ENCODE measurements around the gene KIF18A. TPM values are rescaled to one million over a fixed set of nuclear protein-coding genes. Genes with fewer than 3 reads are reported as not detected.

The KIF18A gene
- total and polyA plus RNA-seq, 2 of the 8 experiments (the other 6 are each of a cell fraction or from before 2014, with no cell fraction given): 4.0 to 23.3 TPM

DNA sequence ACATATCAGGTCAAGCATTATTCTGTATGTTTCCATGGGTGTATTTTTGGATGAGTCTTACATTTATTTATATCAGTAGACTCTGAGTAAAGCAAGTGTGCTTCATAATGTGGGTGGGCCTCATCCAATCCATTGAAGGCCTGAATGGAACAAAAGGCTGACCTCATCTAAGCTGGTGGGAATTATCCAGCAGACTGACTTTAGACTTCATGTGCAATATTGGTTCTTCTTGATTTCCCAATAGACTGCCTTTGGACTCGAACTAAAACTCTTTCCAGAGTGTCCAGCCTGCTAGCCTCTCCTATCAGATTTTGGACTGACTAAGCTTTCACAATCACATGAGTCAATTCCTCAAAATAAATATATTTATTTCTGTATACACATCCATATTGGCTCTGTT is 116.2 kb downstream of the KIF18A start:
- TF ChIP-seq CBX8 (IDR thresholded peaks at IDR 0.05; ENCODE audit: borderline replicate concordance, low read depth, low read length): no peak
- TF ChIP-seq RXRA (IDR thresholded peaks at IDR 0.05; ENCODE audit: insufficient read depth, low read depth, low read length): no peak
- no peak for TF ChIP-seq SP2 (IDR thresholded peaks at IDR 0.05; ENCODE audit: low read length)
- no peak for TF ChIP-seq RAD21 (IDR thresholded peaks at IDR 0.05 in 1 of 2, conservative IDR thresholded peaks at IDR 0.05 in 1 of 2; ENCODE audit: low read depth in 2 of 2, low read length in 2 of 2)
- TF ChIP-seq, protein P1, sequence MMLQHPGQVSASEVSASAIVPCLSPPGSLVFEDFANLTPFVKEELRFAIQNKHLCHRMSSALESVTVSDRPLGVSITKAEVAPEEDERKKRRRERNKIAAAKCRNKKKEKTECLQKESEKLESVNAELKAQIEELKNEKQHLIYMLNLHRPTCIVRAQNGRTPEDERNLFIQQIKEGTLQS (IDR thresholded peaks at IDR 0.05; ENCODE audit: insufficient read depth, low read depth, low read length): no peak
- TF ChIP-seq SRF (IDR thresholded peaks at IDR 0.05; ENCODE audit: low read depth, low read length): no peak
- TF ChIP-seq SAP30 (IDR thresholded peaks at IDR 0.05; ENCODE audit: insufficient read depth, insufficient replicate concordance, low read length): no peak
- TF ChIP-seq, protein P2, sequence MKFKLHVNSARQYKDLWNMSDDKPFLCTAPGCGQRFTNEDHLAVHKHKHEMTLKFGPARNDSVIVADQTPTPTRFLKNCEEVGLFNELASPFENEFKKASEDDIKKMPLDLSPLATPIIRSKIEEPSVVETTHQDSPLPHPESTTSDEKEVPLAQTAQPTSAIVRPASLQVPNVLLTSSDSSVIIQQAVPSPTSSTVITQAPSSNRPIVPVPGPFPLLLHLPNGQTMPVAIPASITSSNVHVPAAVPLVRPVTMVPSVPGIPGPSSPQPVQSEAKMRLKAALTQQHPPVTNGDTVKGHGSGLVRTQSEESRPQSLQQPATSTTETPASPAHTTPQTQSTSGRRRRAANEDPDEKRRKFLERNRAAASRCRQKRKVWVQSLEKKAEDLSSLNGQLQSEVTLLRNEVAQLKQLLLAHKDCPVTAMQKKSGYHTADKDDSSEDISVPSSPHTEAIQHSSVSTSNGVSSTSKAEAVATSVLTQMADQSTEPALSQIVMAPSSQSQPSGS (IDR thresholded peaks at IDR 0.05; ENCODE audit: low read length): no peak
- no peak for TF ChIP-seq RNF2 (IDR thresholded peaks at IDR 0.05; ENCODE audit: borderline replicate concordance, low read depth, low read length, missing control alignments, poor library complexity, severe bottlenecking)
- TF ChIP-seq BCL11A (IDR thresholded peaks at IDR 0.05; ENCODE audit: low read depth in 2 of 2, low read length in 2 of 2): no peak
- Histone ChIP-seq H2BK15ac (ENCODE audit: low read length) (no peak overlapping the region), H3K9ac (replicated peaks in 1 of 4; ENCODE audit: extremely low read depth in 1 of 4, low read depth in 3 of 4, low read length in 3 of 4) (no peak overlapping the region), H3K18ac (ENCODE audit: extremely low read depth, low read length) (no peak overlapping the region), H3K4me2 (ENCODE audit: insufficient read depth in 1 of 2, low read depth in 2 of 2, low read length in 2 of 2) (no peak overlapping the region), H3K36me3 (ENCODE audit: control insufficient read depth in 2 of 4, insufficient read depth in 4 of 4, low read length in 3 of 4) (no peaks in the 10 kb centered on the region), H3K23ac (ENCODE audit: insufficient read length) (no peak overlapping the region), H2BK12ac (ENCODE audit: low read depth, low read length) (no peak overlapping the region), H2BK20ac (ENCODE audit: low read length) (no peak overlapping the region), H3K27ac (ENCODE audit: low read depth, low read length) (no peak overlapping the region), H3K79me1 (ENCODE audit: low read depth, low read length) (no peaks in the 10 kb centered on the region), H2BK5ac (ENCODE audit: low read depth, low read length) (no peak overlapping the region), H3K4ac (replicated peaks; ENCODE audit: insufficient read length, low read depth, low read length) (no peak overlapping the region), H4K20me1 (replicated peaks in 1 of 2; ENCODE audit: control insufficient read depth in 1 of 2, insufficient read depth in 2 of 2, low read length in 2 of 2) (no peaks in the 10 kb centered on the region), H3K23me2 (ENCODE audit: low read depth, low read length) (no peaks in the 10 kb centered on the region), H2BK120ac (replicated peaks; ENCODE audit: low read depth, low read length) (no peak overlapping the region), H3K56ac (replicated peaks; ENCODE audit: insufficient read length, low read depth, low read length) (no peak overlapping the region), H3K9me3 (ENCODE audit: insufficient read depth in 2 of 2, low read depth in 1 of 2, low read length in 1 of 2) (no peaks in the 10 kb centered on the region), H3K4me1 (replicated peaks in 1 of 4; ENCODE audit: control insufficient read depth in 3 of 4, insufficient read depth in 4 of 4, low read length in 3 of 4) (no peaks in the 10 kb centered on the region), H2AK5ac (ENCODE audit: low read depth, low read length) (no peak overlapping the region), H3K4me3 (ENCODE audit: extremely low read depth in 1 of 4, insufficient read depth in 2 of 4, low read depth in 3 of 4, low read length in 4 of 4) (no peak overlapping the region), H2AFZ (ENCODE audit: low read length) (no peak overlapping the region), H4K5ac (ENCODE audit: insufficient read length, low read depth, low read length) (no peak overlapping the region), H4K91ac (replicated peaks; ENCODE audit: insufficient read length, low read length) (no peak overlapping the region), H3K14ac (ENCODE audit: insufficient read length) (no peak overlapping the region), H3K27me3 (replicated peaks in 1 of 4; ENCODE audit: control insufficient read depth in 3 of 4, extremely low read depth in 1 of 4, insufficient read depth in 3 of 4, low read length in 3 of 4) (no peaks in the 10 kb centered on the region), H4K8ac (ENCODE audit: extremely low read depth, insufficient read depth, low read length) (no peak overlapping the region), H3K79me2 (ENCODE audit: control insufficient read depth in 1 of 2, insufficient read depth in 2 of 2, low read length in 2 of 2) (no peaks in the 10 kb centered on the region)
- WGBS, 2 experiments (ENCODE audit: extremely low coverage in 1 of 2, insufficient coverage in 1 of 2, insufficient read length in 1 of 2, insufficient replicate concordance in 2 of 2, low coverage in 1 of 2, low lambda C conversion rate in 2 of 2, missing lambda C conversion rate in 1 of 2): 85% methylated on average over 1 of the region's 1 CpG; no CpG with 5 or more reads in 1 of the 2 experiments
- ChIA-PET CTCF (ENCODE audit: partially characterized antibody) (no interaction called here), POLR2A (ENCODE audit: partially characterized antibody) (no interaction called here)
- DNase-seq (ENCODE audit: low read depth in 1 of 2, low spot score in 2 of 2) (no peak), FAIRE-seq (no peak)
